CD14-positive monocyte (primary cell): ENCODE measurements around the gene C16orf96. TPM values are rescaled to one million over a fixed set of nuclear protein-coding genes. Genes with fewer than 3 reads are reported as not detected.
A peak's percentile ranks its signal among the peaks of the same experiment; 100 is the strongest.

ENCODE experiments used
- DNase-seq, 3 donors: peaks; one replicate each; pipeline ENCODE4 v3.0.0-alpha.2; 2011 to 2022
- H2AFZ ChIP-seq: 2 replicates; pipeline ENCODE4 v1.6.0; 2012; ENCODE audit warnings: mild to moderate bottlenecking, low read depth, low read length, inconsistent platforms; ENCODE audit not compliant: insufficient read depth, poor library complexity, severe bottlenecking
- H3K27ac ChIP-seq, 2 donors: 1 replicate in 1 of 2; 2 replicates in 1 of 2; pipeline ENCODE4 v1.5.1; 2012 to 2013; ENCODE audit warnings: low read length in 2 of 2, control low read depth in 1 of 2, inconsistent platforms in 1 of 2, low read depth in 1 of 2, mild to moderate bottlenecking in 1 of 2
- H3K27me3 ChIP-seq, 2 donors: one replicate each; pipeline versions ENCODE4 v1.6.0 to v1.6.1; 2011 to 2013; ENCODE audit warnings: low read length in 2 of 2; ENCODE audit not compliant: control insufficient read depth in 2 of 2, insufficient read depth in 2 of 2
- H3K36me3 ChIP-seq, 2 donors: replicated peaks in 1 of 2; 1 replicate in 1 of 2; 2 replicates in 1 of 2; pipeline versions ENCODE4 v1.5.1 to v1.6.1; 2012 to 2013; ENCODE audit warnings: low read length in 2 of 2, control low read depth in 1 of 2, inconsistent platforms in 1 of 2, mild to moderate bottlenecking in 1 of 2; ENCODE audit not compliant: insufficient read depth in 2 of 2, control insufficient read depth in 1 of 2
- H3K4me1 ChIP-seq, 2 donors: 1 replicate in 1 of 2; 2 replicates in 1 of 2; pipeline versions ENCODE4 v1.5.1 to v1.6.1; 2012 to 2013; ENCODE audit warnings: low read length in 2 of 2, control low read depth in 1 of 2, inconsistent platforms in 1 of 2, mild to moderate bottlenecking in 1 of 2, moderate library complexity in 1 of 2; ENCODE audit not compliant: insufficient read depth in 2 of 2, control insufficient read depth in 1 of 2
- H3K4me2 ChIP-seq: replicated peaks from 2 replicates; pipeline ENCODE3; 2012; ENCODE audit warnings: low read length, moderate library complexity, mild to moderate bottlenecking; ENCODE audit not compliant: poor library complexity, severe bottlenecking; ENCODE audit errors: extremely low read depth
- H3K4me3 ChIP-seq, 3 experiments: fragments of 200-600 bp in 1 of 3; sonication (generic) in 1 of 3; replicated peaks in 1 of 3; 1 replicate in 2 of 3; 2 replicates in 1 of 3; pipeline ENCODE4 v1.5.1; 2011 to 2013; ENCODE audit warnings: low read length in 3 of 3, mild to moderate bottlenecking in 3 of 3, control low read depth in 2 of 3, low read depth in 2 of 3, inconsistent platforms in 1 of 3, moderate library complexity in 1 of 3
- H3K79me2 ChIP-seq: 2 replicates; pipeline ENCODE4 v1.6.0; 2012; ENCODE audit warnings: mild to moderate bottlenecking, control low read depth, inconsistent platforms, low read length, moderate library complexity; ENCODE audit not compliant: insufficient read depth
- H3K9ac ChIP-seq: 2 replicates; pipeline ENCODE4 v1.6.0; 2017; ENCODE audit warnings: low read length, mild to moderate bottlenecking; ENCODE audit not compliant: insufficient read depth, poor library complexity, severe bottlenecking
- H3K9me3 ChIP-seq, 2 donors: replicated peaks in 1 of 2; 1 replicate in 1 of 2; 2 replicates in 1 of 2; pipeline versions ENCODE4 v1.5.1 to v1.6.1; 2012 to 2013; ENCODE audit warnings: low read length in 2 of 2, control low read depth in 1 of 2; ENCODE audit not compliant: control insufficient read depth in 1 of 2, insufficient read depth in 1 of 2
- H4K20me1 ChIP-seq: 2 replicates; pipeline ENCODE4 v1.6.0; 2012; ENCODE audit warnings: mild to moderate bottlenecking, low read length, control low read depth, moderate library complexity; ENCODE audit not compliant: insufficient read depth
- H3K27ac Mint-ChIP-seq, 7 donors: one replicate each; pipeline ENCODE4 v1.8.0; 2020; ENCODE audit warnings: mild to moderate bottlenecking in 7 of 7, mixed read lengths in 7 of 7, moderate library complexity in 6 of 7, inconsistent platforms in 2 of 7
- H3K27me3 Mint-ChIP-seq, 3 donors: one replicate each; pipeline ENCODE4 v1.8.0; 2021 to 2022; ENCODE audit warnings: low read depth in 3 of 3, mild to moderate bottlenecking in 3 of 3, mixed read lengths in 3 of 3, moderate library complexity in 3 of 3, inconsistent platforms in 1 of 3
- H3K36me3 Mint-ChIP-seq, 2 donors: one replicate each; pipeline ENCODE4 v1.8.0; 2020; ENCODE audit warnings: mixed read lengths in 2 of 2, inconsistent platforms in 1 of 2, mild to moderate bottlenecking in 1 of 2
- H3K4me1 Mint-ChIP-seq: one replicate; pipeline ENCODE4 v1.8.0; 2020; ENCODE audit warnings: mild to moderate bottlenecking, mixed read lengths
- H3K4me3 Mint-ChIP-seq, 2 donors: one replicate each; pipeline ENCODE4 v1.8.0; 2020; ENCODE audit warnings: mild to moderate bottlenecking in 2 of 2, mixed read lengths in 2 of 2, moderate library complexity in 1 of 2
- H3K9me3 Mint-ChIP-seq, 7 donors: one replicate each; pipeline ENCODE4 v1.8.0; 2020 to 2022; ENCODE audit warnings: mixed read lengths in 7 of 7, mild to moderate bottlenecking in 6 of 7, moderate library complexity in 6 of 7, inconsistent platforms in 2 of 7
- CTCF ChIP-seq: fragments of 200-600 bp; IDR thresholded peaks from one replicate; pipeline ENCODE4 v1.8.0; 2022; ENCODE audit warnings: antibody characterized with exemption, mild to moderate bottlenecking
- WGBS: methylation state at CpG from one replicate; pipeline ENCODE4 v1.1.5; 2013; ENCODE audit warnings: missing lambda C conversion rate; ENCODE audit not compliant: insufficient coverage; 5-methylcytosine and 5-hydroxymethylcytosine counted together
- intact Hi-C, 2 donors: fragments of 100-400 bp; cut with micrococcal nuclease; formaldehyde crosslinking; loops; one replicate each; pipeline versions ENCODE4 v1.15.0 to v1.15.1; 2023
- polyA plus RNA-seq, 3 donors: library from polyadenylated mRNA; depleted of rRNA in 1 of 3; unstranded in 2 of 3; stranded (reverse) in 1 of 3; fragments of 300-500 nt in 2 of 3; fragments of >200 nt in 1 of 3; fragmentation: Illumina TruSeq in 2 of 3; gene quantifications; 1 replicate in 2 of 3; 2 replicates in 1 of 3; pipeline ENCODE4 v1.2.3, GENCODE V29; 2012 to 2021

C16orf96 gene
- polyA plus RNA-seq, 3 donors, result 0.13 TPM; not detected in 2

GRCh38 chr16:4513881-4514280 lies 42.3 kb upstream of the C16orf96 start:
- Histone ChIP-seq H3K9ac (no peak overlapping the region), H3K4me3 (peak overlapping the region in 1 of 3 experiments; percentile 69), H3K27ac (peak overlapping the region; percentile 65 to 86), H3K9me3 (no peaks in the 10 kb centered on the region), H3K4me1 (peaks cover 74 to 77% of the 10 kb centered on the region in 2 donors), H3K36me3 (peaks cover 26 to 31% of the 10 kb centered on the region in 2 donors), H3K4me2 (peak overlapping the region; percentile 81), H3K27me3 (no peaks in the 10 kb centered on the region), H3K79me2 (peaks cover 51% of the 10 kb centered on the region), H2AFZ (no peak overlapping the region), H4K20me1 (no peaks in the 10 kb centered on the region)
- Mint-ChIP-seq H3K27me3 (peaks cover 0 to 1% (median 0%) of the 10 kb centered on the region in 3 donors), H3K4me1 (peaks cover 70% of the 10 kb centered on the region), H3K36me3 (peaks cover 30 to 36% of the 10 kb centered on the region in 2 donors), H3K9me3 (peaks cover 0 to 1% (median 0%) of the 10 kb centered on the region in 7 donors), H3K4me3 (peak overlapping the region in 1 of 2 donors; percentile 42), H3K27ac (peak overlapping the region; percentile 72 to 96 (median 93))
- no peak for DNase-seq
- no peak for TF ChIP-seq CTCF
- intact Hi-C loops, result loop anchor here in 1 of 2 donors (10.0 kb wide), 1 partner anchor 101 kb away; the partner anchor contains the start of gene UBALD1
- 90% methylated on average over 5 of the region's 7 CpGs for WGBS

GRCh38 chr16:4514606-4515005 lies 41.5 kb upstream of the C16orf96 start:
- Mint-ChIP-seq H3K4me1 (peaks cover 76% of the 10 kb centered on the region), H3K27ac (peak overlapping the region; percentile 89 to 96 (median 94)), H3K36me3 (peaks cover 23 to 30% of the 10 kb centered on the region in 2 donors), H3K4me3 (peak overlapping the region; percentile 63 to 81), H3K9me3 (peaks cover 0 to 1% (median 0%) of the 10 kb centered on the region in 7 donors), H3K27me3 (peaks cover 0 to 1% (median 0%) of the 10 kb centered on the region in 3 donors)
- Histone ChIP-seq H3K9ac (no peak overlapping the region), H3K36me3 (peaks cover 19 to 24% of the 10 kb centered on the region in 2 donors), H3K27ac (peak overlapping the region; percentile 65 to 86), H3K4me1 (peaks cover 79 to 83% of the 10 kb centered on the region in 2 donors), H4K20me1 (no peaks in the 10 kb centered on the region), H2AFZ (peak overlapping the region; percentile 25), H3K79me2 (peaks cover 55% of the 10 kb centered on the region), H3K9me3 (no peaks in the 10 kb centered on the region), H3K27me3 (no peaks in the 10 kb centered on the region), H3K4me3 (peak overlapping the region in 1 of 3 experiments; percentile 69), H3K4me2 (peak overlapping the region; percentile 81)
- 0% methylated on average over 6 of the region's 7 CpGs for WGBS
- no peak for TF ChIP-seq CTCF
- intact Hi-C loops, result loop anchor here in 1 of 2 donors (10.0 kb wide), 1 partner anchor 100 kb away; the partner anchor contains the start of gene UBALD1
- DNase-seq, result no peak
